LHCN-M2 (cell line): ENCODE measurements around the gene RELCH. TPM values are rescaled to one million over a fixed set of nuclear protein-coding genes. Genes with fewer than 3 reads are reported as not detected.

Source experiments
- DNase-seq: peaks from one replicate; pipeline ENCODE4 v3.0.0-alpha.2; 2012; ENCODE audit warnings: low read depth
- total RNA-seq: library from RNA; depleted of rRNA; stranded (reverse); fragments of >200 nt; gene quantifications from 2 replicates; pipeline ENCODE4 v1.2.3, GENCODE V29; 2014

Gene RELCH
- total RNA-seq, 1 experiment from 2014 or later, result 25.5 TPM

DNA sequence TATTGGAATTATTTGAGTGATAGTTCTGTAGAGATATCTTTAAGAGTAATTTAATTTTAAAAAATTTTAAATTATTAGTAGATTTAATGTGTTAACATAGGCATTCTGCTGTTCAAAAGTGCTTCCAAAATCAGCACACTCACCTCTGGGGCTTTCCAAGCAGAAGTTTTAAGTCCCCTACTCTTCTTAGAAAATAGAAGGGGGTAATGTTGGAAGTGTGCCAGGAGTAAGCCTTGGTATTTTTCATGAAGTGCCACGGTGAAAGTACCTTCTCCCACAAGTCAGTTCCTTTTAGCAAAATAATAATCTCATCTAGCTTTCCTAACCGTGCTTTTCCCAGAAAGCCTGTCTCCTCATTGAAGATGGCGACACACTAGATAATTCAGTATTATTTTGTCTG is 134.1 kb downstream of the RELCH start:
- no peak for DNase-seq

- no peak for DNase-seq
Measured at GRCh38 chr18:62323483-62324180, 136.6 kb downstream of the RELCH start.

- DNase-seq, result no peak
Measured at GRCh38 chr18:62324181-62324828, 137.2 kb downstream of the RELCH start.

DNA sequence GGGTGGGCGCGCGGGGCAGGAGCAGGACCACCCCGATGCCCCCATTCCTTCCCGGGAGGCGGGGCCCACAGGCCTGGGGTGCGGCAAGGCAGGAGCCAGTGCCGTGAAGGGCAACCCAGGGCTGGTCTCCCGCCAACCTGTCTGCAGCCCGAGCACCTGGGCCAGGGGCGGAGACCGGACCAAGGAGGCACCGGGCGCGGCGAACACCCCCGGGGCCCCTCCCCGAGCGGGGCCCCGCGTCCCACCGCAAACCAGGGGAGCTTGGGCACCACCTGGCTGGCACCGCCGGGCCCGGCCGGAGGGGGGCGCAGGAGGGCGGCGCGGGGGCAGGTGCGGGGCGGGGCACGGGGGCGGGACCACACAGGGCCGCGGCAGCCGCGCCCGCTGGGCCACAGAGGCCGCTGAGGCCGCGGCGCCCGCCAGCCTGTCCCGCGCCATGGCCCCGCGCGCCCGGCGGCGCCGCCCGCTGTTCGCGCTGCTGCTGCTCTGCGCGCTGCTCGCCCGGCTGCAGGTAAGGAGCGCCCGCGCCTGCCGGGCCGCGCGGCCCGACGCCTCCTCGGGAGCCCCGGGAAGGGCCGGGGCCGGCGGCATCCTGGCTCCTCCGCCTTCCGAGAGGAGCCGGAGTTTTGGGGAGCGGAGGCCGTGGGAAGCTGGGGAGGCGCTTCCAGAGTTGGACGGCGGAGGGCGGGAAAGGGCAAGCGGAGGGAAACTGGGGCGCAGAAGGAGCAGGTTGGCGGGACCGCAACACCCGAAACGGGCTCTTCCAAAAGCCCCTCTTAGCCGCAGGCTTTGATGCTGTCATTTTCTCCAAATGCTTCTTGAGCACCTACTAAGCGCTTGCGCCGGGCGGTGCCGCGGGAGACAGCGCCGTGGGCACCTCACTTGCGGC is 138.1 kb downstream of the RELCH start, which contains the start of gene TNFRSF11A:
TNFRSF11A (plus strand) TSS at position 394 of the 889 bp plus-strand sequence; CDS start at position 437, 43 bp downstream.
- DNase-seq, result no peak

- DNase-seq, result no peak
Measured at GRCh38 chr18:62325806-62326645, 139.0 kb downstream of the RELCH start.

GRCh38 chr18:62326646-62327348 is 139.7 kb downstream of the RELCH start:
- DNase-seq, result no peak

- DNase-seq, result no peak
Measured at GRCh38 chr18:62327977-62328376, 140.9 kb downstream of the RELCH start.

DNA sequence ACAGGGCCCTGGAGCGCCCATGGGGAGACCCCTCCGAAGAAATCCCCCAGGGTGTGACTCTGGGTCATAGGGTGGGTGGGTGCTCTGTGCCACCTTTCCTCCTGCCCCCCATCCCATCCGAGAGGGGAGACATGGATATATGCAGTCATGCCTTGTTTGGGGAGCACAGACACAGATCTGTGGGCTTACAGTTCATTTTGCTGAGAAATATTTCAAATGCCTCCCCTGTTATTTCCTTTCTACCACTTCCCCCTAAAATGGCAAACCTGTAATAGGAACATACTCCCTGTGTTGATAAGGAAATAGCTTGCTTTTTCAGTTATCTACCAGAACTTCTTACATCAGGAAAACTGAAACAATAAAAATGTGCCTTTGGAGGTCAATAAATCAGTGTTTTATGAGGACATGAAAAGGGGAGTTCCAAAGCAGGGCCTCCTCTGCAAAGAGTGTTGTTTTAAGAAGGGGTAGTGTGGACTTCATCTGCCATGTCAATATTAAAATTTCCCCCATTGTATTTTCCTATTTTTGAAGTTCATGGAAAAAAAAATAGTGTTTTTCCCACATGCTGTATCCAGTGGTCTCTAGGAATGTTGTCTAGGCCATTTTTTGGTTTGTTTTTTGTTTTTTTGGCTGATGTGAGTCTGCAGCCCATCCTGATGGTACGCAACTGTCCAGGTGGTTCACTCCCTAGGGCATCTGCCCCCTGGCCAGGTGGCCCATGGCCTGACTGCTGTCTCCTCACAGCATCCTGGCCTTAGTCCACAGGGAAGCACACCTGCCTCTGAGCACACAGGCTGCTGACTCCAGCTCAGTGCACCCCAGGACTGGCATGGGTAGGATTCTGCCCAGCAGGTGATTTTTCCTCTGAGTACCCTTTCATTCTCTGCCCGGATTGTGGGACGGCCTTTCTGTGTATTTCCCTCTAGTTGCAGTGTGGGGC is 141.8 kb downstream of the RELCH start:
- DNase-seq, result no peak

DNA sequence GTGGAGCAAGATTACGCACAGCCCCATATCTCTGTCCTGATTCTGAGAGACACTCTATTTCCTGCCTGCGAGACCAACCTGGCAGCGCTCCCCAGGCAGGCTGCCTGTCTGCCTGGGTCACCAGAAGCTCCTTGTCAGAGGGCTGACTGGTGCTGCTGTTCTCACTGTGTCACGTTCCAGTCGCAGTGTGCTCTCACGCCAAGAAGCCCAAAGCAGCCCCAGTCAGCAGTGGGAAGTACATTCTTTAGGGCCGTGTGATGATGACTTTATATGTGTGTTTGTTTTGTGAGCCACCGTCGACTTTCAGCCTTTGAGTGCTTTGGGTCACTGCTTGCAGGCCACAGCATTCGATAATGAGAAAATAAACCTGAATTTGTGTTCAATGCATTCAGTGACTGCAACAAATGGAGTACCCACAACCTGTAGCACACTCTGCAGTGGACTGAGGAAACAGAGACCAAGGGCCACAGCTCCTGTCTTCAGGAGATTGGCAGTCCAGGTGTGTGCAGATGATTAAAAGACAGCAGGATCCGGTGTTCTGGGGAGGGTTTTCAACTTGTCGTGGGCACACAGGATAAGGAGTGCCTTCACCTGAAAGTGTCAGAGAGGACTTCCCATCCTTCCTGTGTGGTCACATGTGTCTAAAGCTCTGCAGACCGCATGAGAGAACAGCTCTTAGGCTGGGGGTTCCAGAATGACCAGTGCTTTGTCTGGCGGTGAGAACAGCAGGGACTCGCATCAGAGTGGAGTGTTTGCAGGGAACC is 142.8 kb downstream of the RELCH start:
- DNase-seq, result peak; percentile 44

DNA sequence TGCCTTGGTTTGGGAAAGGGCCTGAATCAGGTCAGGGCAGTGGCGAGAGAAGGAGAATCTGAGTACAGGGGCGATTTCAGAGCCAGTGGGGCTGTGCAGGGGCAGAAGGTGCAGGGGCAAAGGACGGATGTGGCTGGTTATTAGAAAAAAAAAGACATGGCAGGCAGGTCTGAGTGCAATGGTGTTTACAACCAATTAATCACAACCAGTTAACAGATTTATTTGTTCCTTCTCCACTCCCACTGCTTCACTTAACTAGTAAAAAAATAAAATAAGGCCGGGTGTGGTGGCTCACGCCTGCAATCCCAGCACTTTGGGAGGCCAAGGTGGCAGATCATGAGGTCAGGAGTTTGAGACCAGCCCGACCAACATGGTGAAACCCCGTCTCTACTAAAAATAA is 143.6 kb downstream of the RELCH start:
- no peak for DNase-seq

- DNase-seq, result peak; percentile 32
Measured at GRCh38 chr18:62331581-62332356, 144.7 kb downstream of the RELCH start.

DNA sequence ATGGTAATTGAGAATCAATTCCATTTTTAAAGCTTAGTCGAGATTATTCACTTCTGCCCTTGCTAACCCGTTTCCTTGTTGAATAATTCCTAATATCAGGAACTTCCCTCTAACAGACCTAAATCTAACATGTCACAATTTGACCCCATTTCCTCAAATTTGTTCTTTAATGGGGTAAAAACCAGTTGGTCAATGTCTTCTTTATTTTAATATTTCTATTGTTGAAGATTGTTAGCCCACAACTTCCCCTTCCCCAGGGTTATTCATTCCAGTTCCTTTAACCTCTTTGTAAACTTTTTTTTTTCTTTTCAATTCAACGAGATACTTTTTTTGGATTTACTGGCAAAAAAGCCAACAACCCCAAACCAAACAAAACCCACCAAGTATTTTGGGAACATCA is 145.4 kb downstream of the RELCH start:
- DNase-seq, result no peak

DNA sequence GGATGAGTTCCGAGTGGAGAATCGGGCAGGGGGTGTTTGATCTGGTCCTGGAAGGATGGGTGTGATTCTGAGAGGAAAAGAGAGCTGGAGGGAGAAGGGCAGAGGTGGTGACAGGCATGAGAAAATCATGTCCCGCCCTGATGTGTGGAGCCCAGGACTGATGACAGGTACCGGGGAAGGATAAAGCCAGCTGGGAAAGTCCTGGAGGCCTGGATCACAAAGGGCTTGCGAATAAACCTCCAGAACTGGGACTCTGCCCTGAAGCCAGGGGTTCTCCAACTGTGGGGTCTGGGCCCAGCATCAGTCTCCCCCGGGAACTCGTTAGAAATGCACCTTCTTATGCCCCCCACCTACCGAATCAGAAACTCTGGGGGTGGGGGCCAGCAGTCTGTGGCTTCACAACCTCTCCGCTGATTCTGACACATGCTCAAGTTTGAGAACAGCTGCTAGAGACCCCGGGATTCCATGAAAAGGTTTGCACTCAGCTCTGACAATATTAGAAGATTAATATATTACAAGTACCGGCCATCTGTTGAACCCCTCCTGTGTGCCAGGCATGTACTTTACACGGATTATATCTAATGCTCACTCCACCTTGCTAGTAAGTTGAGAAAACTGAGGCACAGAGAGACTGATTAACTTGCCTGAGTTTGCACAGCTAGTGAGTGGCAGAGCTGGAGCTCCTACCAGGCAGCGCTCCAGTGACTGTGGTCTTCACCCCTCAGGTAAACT is 146.1 kb downstream of the RELCH start:
- DNase-seq, result no peak

- DNase-seq, result peak; percentile 66
Measured at GRCh38 chr18:62334120-62334519, 147.1 kb downstream of the RELCH start.

- DNase-seq, result no peak
Measured at GRCh38 chr18:62335494-62335893, 148.4 kb downstream of the RELCH start.

GRCh38 chr18:62336618-62337017 is 149.6 kb downstream of the RELCH start:
- no peak for DNase-seq

DNA sequence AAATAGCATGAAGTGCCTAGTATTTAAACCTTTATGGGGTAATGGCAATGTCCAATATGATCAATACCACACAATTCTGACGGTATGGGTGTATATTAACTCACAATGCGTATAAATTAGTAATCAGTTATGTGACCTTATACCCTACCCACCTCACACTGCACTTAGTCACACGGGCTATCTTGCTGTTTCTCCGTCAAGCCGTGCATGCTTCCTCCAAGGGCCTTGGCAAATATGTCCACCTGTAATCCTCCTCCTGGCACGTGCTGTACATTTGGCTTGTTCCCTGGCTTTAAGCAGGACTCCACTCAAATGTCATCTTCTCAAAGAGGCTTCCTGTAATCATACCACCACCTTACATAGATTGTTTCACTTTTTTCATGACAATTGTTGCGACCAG is 150.3 kb downstream of the RELCH start:
- no peak for DNase-seq
